Natural killer cell (primary cell): ENCODE data around the gene ARHGAP26. TPM values are rescaled to one million over a fixed set of nuclear protein-coding genes. Genes with fewer than 3 reads are reported as not detected.

ENCODE experiments used
- ATAC-seq, 3 donors: fragments of 150-1000 bp in 2 of 3; fragments of 200-7000 bp in 1 of 3; cut with Tn5 transposase; 1 replicate in 1 of 3; 2 replicates in 2 of 3; pipeline ENCODE4 v1.10.0; 2021; ENCODE audit warnings: mild to moderate bottlenecking in 2 of 3, moderate library complexity in 2 of 3
- DNase-seq, 2 donors: peaks; one replicate each; pipeline versions ENCODE4 v3.0.0 to v3.0.0-alpha.2; 2013 to 2021; ENCODE audit warnings: mixed read lengths in 1 of 2
- H3K27ac ChIP-seq: one replicate; pipeline ENCODE4 v1.5.1; 2013; ENCODE audit warnings: mild to moderate bottlenecking, low read length
- H3K27me3 ChIP-seq: one replicate; pipeline ENCODE4 v1.6.1; 2013; ENCODE audit warnings: low read length; ENCODE audit not compliant: control insufficient read depth, insufficient read depth
- H3K36me3 ChIP-seq: one replicate; pipeline ENCODE4 v1.6.1; 2013; ENCODE audit warnings: low read length; ENCODE audit not compliant: control insufficient read depth, insufficient read depth
- H3K4me1 ChIP-seq: one replicate; pipeline ENCODE4 v1.6.1; 2013; ENCODE audit warnings: low read length; ENCODE audit not compliant: control insufficient read depth, insufficient read depth
- H3K4me3 ChIP-seq: one replicate; pipeline ENCODE4 v1.5.1; 2013; ENCODE audit warnings: low read length
- H3K9me3 ChIP-seq: one replicate; pipeline ENCODE4 v1.6.1; 2013; ENCODE audit warnings: low read length; ENCODE audit not compliant: control insufficient read depth, insufficient read depth
- H3K27ac Mint-ChIP-seq, 2 donors: one replicate each; pipeline ENCODE4 v1.8.0; 2022; ENCODE audit warnings: mild to moderate bottlenecking in 2 of 2, mixed read lengths in 2 of 2, moderate library complexity in 1 of 2
- H3K27me3 Mint-ChIP-seq, 2 donors: one replicate each; pipeline ENCODE4 v1.8.0; 2022; ENCODE audit warnings: low read depth in 2 of 2, mixed read lengths in 2 of 2
- H3K36me3 Mint-ChIP-seq: one replicate; pipeline ENCODE4 v1.8.0; 2022; ENCODE audit warnings: mixed read lengths
- H3K4me1 Mint-ChIP-seq, 2 donors: one replicate each; pipeline ENCODE4 v1.8.0; 2022; ENCODE audit warnings: mixed read lengths in 2 of 2
- H3K4me3 Mint-ChIP-seq: one replicate; pipeline ENCODE4 v1.8.0; 2022; ENCODE audit warnings: mild to moderate bottlenecking, moderate library complexity, mixed read lengths
- H3K9me3 Mint-ChIP-seq, 2 donors: one replicate each; pipeline ENCODE4 v1.8.0; 2022; ENCODE audit warnings: mixed read lengths in 2 of 2
- WGBS: methylation state at CpG from one replicate; pipeline ENCODE4 v1.1.7; 2013; ENCODE audit warnings: missing lambda C conversion rate; ENCODE audit not compliant: insufficient coverage; 5-methylcytosine and 5-hydroxymethylcytosine counted together
- intact Hi-C: fragments of 100-400 bp; cut with micrococcal nuclease; formaldehyde crosslinking; loops from one replicate; pipeline ENCODE4 v1.14.2; 2022
- total RNA-seq, 4 donors: library from RNA; stranded (reverse); fragments of 120-200 nt in 1 of 4; gene quantifications; one replicate each; pipeline versions ENCODE4 v1.2.3 to v1.2.4, GENCODE V29; 2013 to 2022
- TF ChIP-seq, protein P1 (sequence below): fragments of 200-600 bp; IDR thresholded peaks from one replicate; pipeline ENCODE4 v1.8.0; 2022; ENCODE audit warnings: antibody characterized with exemption

Gene ARHGAP26
- total RNA-seq, 3 donors from 2014 or later (not counting 1 experiment from before 2014, with no cell fraction given), result 153 to 159 (median 158) TPM

DNA sequence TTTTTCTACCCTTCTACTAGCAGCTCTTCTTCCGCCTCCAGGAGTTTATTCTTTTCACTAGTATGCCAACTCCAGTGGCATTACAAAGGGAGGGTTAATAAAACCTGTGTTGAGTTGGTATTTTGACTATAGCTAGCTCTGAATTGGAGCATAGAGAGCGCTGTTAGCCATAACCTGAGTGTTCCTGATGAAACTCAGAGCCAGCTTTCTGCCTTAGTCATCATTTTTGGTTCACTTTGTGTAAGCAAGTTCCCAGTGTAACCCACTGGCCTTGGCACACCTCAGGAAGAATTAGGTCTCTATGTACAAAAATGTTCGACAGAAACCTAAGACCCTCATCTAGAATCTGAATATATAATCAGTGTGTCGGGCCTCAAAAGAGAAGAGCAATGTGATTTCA, 394.4 kb downstream of the ARHGAP26 start:
- Mint-ChIP-seq H3K4me3 (no peak overlapping the region), H3K27me3 (no peaks in the 10 kb centered on the region), H3K27ac (peak overlapping the region in 1 of 2 donors; percentile 37), H3K36me3 (peaks cover 8% of the 10 kb centered on the region), H3K9me3 (no peaks in the 10 kb centered on the region), H3K4me1 (peaks cover 32 to 56% of the 10 kb centered on the region in 2 donors)
- Histone ChIP-seq H3K27me3 (no peaks in the 10 kb centered on the region), H3K4me3 (no peak overlapping the region), H3K4me1 (peaks cover 2% of the 10 kb centered on the region), H3K9me3 (no peaks in the 10 kb centered on the region), H3K36me3 (no peaks in the 10 kb centered on the region), H3K27ac (no peak overlapping the region)
- TF ChIP-seq, protein P1, sequence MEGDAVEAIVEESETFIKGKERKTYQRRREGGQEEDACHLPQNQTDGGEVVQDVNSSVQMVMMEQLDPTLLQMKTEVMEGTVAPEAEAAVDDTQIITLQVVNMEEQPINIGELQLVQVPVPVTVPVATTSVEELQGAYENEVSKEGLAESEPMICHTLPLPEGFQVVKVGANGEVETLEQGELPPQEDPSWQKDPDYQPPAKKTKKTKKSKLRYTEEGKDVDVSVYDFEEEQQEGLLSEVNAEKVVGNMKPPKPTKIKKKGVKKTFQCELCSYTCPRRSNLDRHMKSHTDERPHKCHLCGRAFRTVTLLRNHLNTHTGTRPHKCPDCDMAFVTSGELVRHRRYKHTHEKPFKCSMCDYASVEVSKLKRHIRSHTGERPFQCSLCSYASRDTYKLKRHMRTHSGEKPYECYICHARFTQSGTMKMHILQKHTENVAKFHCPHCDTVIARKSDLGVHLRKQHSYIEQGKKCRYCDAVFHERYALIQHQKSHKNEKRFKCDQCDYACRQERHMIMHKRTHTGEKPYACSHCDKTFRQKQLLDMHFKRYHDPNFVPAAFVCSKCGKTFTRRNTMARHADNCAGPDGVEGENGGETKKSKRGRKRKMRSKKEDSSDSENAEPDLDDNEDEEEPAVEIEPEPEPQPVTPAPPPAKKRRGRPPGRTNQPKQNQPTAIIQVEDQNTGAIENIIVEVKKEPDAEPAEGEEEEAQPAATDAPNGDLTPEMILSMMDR, result no peak
- ATAC-seq (no peak), DNase-seq (no peak)
- intact Hi-C loops, result no loop called here
- WGBS, result 98% methylated on average over 3 of the region's 4 CpGs

DNA sequence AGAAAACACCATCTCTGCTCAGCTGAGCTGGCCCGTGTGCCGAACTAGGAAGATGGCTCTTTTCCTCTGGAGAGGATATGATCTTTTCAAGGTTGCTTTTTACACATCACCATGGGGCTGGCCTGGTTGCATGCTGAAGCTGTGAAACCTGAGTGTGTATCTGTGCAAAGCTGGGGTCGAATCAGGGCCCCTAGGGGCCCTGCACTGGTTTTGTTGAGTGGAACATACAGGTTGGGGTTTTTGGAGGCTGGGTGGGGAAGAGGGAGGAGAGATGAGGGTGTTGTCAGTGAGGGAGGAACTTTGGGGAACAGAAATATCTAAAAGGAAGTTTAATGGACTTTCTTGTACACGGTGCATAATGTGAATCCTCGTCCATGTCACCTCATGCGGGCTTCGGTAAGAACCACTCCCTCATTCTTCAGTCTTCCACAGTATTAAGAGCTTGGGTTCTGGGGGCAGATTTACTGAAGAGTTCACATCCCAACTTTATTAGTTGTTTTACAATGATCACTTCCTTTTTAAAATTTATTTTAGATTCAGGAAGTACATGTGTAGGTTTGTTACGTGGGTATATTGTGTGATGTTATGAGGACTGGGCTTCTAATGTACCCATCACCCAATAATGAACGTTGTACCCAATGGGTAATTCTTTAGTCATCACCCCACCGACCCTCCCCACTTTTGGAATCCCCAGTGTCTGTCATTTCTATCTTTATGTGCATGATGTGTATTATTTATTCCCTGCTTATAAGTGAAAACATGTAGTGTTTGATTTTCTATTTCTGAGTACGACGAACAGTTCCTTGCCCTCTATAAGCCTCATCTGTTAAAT, 395.1 kb downstream of the ARHGAP26 start:
- TF ChIP-seq, protein P1, result no peak
- H3K9me3 Mint-ChIP-seq, result no peaks in the 10 kb centered on the region
- no peak overlapping the region for H3K4me3 ChIP-seq
- no peaks in the 10 kb centered on the region for H3K36me3 ChIP-seq
- no peaks in the 10 kb centered on the region for H3K27me3 Mint-ChIP-seq
- ATAC-seq (no peak), DNase-seq (no peak)
- WGBS, result 95% methylated on average over 7 of the region's 12 CpGs
- H3K36me3 Mint-ChIP-seq, result peaks cover 8% of the 10 kb centered on the region
- peaks cover 32 to 56% of the 10 kb centered on the region in 2 donors for H3K4me1 Mint-ChIP-seq
- intact Hi-C loops, result no loop called here
- H3K4me1 ChIP-seq, result peaks cover 2% of the 10 kb centered on the region
- peak overlapping the region; percentile 30 to 69 for H3K27ac Mint-ChIP-seq
- H3K4me3 Mint-ChIP-seq, result no peak overlapping the region
- H3K9me3 ChIP-seq, result no peaks in the 10 kb centered on the region
- H3K27me3 ChIP-seq, result no peaks in the 10 kb centered on the region
- H3K27ac ChIP-seq, result no peak overlapping the region

DNA sequence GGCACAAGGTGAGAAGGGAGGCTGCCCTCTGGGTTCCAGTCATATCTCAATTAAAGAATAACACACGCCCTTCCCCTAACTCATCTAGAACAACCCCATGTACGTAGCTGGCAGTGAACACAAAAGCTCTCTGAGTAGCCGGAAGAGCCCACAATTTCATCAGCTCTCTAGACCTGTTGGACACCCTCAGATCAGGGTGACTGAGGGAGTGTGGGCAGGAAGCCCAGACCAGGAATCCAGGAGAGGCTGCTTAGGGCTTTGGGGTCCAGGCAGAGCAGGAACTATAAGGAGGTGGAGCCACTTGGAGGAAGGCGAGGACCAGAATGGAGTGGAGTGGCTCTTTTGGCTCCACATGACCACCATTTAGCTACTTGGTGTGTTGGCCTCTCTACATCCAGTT, 395.9 kb downstream of the ARHGAP26 start:
- Histone ChIP-seq H3K27ac (no peak overlapping the region), H3K27me3 (no peaks in the 10 kb centered on the region), H3K4me1 (peaks cover 2% of the 10 kb centered on the region), H3K4me3 (no peak overlapping the region), H3K36me3 (no peaks in the 10 kb centered on the region), H3K9me3 (no peaks in the 10 kb centered on the region)
- Mint-ChIP-seq H3K4me1 (peaks cover 37 to 56% of the 10 kb centered on the region in 2 donors), H3K9me3 (no peaks in the 10 kb centered on the region), H3K36me3 (peaks cover 8% of the 10 kb centered on the region), H3K27ac (peak overlapping the region; percentile 30 to 69), H3K4me3 (no peak overlapping the region), H3K27me3 (no peaks in the 10 kb centered on the region)
- DNase-seq (no peak), ATAC-seq (no peak)
- WGBS, result 89% methylated on average over 4 of the region's 4 CpGs
- intact Hi-C loops, result no loop called here
- TF ChIP-seq, protein P1, result no peak
